OCI-LY3 (cell line): ENCODE results near the gene ZNF165.

Experiments used
- CTCF ChIP-seq: fragments of 200-600, 300-600 bp; sonication (generic); IDR thresholded peaks from 2 replicates; pipeline ENCODE4 v1.5.1; 2014; ENCODE audit warnings: antibody characterized with exemption, low read length, low read depth
- EZH2phosphoT487 ChIP-seq: fragments of 200-600 bp; shearing (Covaris generic); IDR thresholded peaks from 2 replicates; pipeline ENCODE4 v1.6.1; 2018; ENCODE audit warnings: antibody characterized with exemption, mixed run types, low read depth

- TF ChIP-seq CTCF (no peak), EZH2phosphoT487 (no peak)
These were observed 31.6 kb downstream of the ZNF165 start for GRCh38 chr6:28111964-28112363.
